HUES6 (cell line): ENCODE results near the gene GATA5.

Experiments used
- H3K27ac ChIP-seq: 2 replicates; pipeline ENCODE4 v1.7.0; 2013; ENCODE audit warnings: low read depth, mild to moderate bottlenecking, low read length, inconsistent platforms
- H3K27me3 ChIP-seq: 2 replicates; pipeline ENCODE4 v1.6.1; 2013; ENCODE audit warnings: low read length; ENCODE audit not compliant: control insufficient read depth, insufficient read depth
- H3K36me3 ChIP-seq: 2 replicates; pipeline ENCODE4 v1.6.1; 2013; ENCODE audit warnings: low read length; ENCODE audit not compliant: control insufficient read depth, insufficient read depth
- H3K4me1 ChIP-seq: 2 replicates; pipeline ENCODE4 v1.6.1; 2013; ENCODE audit warnings: low read length; ENCODE audit not compliant: control insufficient read depth, insufficient read depth
- H3K4me3 ChIP-seq: 2 replicates; pipeline ENCODE4 v1.5.1; 2013; ENCODE audit warnings: low read depth, low read length
- H3K9ac ChIP-seq: one replicate; pipeline ENCODE4 v1.6.1; 2013; ENCODE audit warnings: mild to moderate bottlenecking, low read length
- H3K9me3 ChIP-seq: 2 replicates; pipeline ENCODE4 v1.6.1; 2013; ENCODE audit warnings: low read depth, low read length; ENCODE audit not compliant: control insufficient read depth, insufficient read depth

The GATA5 gene

GRCh38 chr20:62480318-62480717 lies 4.5 kb upstream of the GATA5 start:
- H3K9ac ChIP-seq: no peak overlapping the region
- no peak overlapping the region for H3K27ac ChIP-seq
- H3K4me3 ChIP-seq: no peak overlapping the region
- H3K27me3 ChIP-seq: peaks cover 82% of the 10 kb centered on the region
- H3K36me3 ChIP-seq: no peaks in the 10 kb centered on the region
- no peaks in the 10 kb centered on the region for H3K9me3 ChIP-seq
- peaks cover 34% of the 10 kb centered on the region for H3K4me1 ChIP-seq

DNA sequence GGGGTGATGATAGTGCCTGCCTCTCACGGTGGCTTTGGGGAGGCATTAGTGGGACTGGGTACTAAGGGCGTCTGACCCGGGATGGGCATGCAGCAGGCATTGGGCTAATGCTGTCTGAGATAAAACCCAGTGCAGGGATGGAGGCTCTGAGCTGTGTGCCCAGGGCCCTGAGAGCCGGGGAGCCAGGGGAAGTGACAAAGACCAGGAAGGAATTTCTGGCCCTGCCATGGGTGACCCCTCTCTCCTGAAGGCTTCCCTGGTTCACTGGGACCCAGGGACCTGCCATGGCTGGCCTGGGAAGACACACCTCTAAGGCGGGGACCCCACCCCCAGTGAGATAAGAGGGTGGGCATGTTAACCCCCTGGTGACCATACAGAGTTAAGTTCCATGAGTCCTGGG lies 3.9 kb upstream of the GATA5 start:
- no peak overlapping the region for H3K4me3 ChIP-seq
- no peaks in the 10 kb centered on the region for H3K36me3 ChIP-seq
- H3K27ac ChIP-seq: no peak overlapping the region
- H3K27me3 ChIP-seq: peaks cover 89% of the 10 kb centered on the region
- H3K4me1 ChIP-seq: peaks cover 30% of the 10 kb centered on the region
- H3K9me3 ChIP-seq: no peaks in the 10 kb centered on the region
- H3K9ac ChIP-seq: no peak overlapping the region

DNA sequence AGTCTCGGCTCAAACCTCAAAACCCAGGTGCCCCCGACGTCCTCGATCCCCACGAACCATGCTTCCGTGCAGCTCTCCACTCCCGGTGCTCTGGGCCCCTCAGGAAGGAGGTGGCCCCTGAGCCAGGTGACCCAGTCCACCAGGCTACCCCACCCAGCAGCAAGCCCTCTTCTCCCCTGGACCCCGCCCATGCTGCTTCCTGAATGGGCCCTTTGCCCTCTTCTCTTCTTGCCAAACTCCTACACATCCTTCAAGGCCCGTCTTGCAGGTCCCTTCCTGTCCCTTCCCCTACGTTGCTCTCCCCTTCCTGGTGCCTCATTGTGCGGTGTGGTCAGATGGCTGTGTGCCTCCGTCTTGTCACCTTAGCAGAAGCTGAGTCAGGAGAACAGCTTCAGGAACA lies 3.4 kb upstream of the GATA5 start:
- H3K27me3 ChIP-seq: peaks cover 94% of the 10 kb centered on the region
- H3K9me3 ChIP-seq: no peaks in the 10 kb centered on the region
- H3K9ac ChIP-seq: no peak overlapping the region
- H3K4me3 ChIP-seq: no peak overlapping the region
- no peaks in the 10 kb centered on the region for H3K36me3 ChIP-seq
- peaks cover 35% of the 10 kb centered on the region for H3K4me1 ChIP-seq
- H3K27ac ChIP-seq: no peak overlapping the region

- Histone ChIP-seq H3K4me1 (peaks cover 29% of the 10 kb centered on the region), H3K27ac (no peak overlapping the region), H3K36me3 (no peaks in the 10 kb centered on the region), H3K9ac (no peak overlapping the region), H3K9me3 (no peaks in the 10 kb centered on the region), H3K27me3 (peaks cover 96% of the 10 kb centered on the region), H3K4me3 (peak overlapping the region; percentile 13; the same call in 1 of the 2 replicates)
These were observed 2.1 kb upstream of the GATA5 start for GRCh38 chr20:62477669-62478455.

DNA sequence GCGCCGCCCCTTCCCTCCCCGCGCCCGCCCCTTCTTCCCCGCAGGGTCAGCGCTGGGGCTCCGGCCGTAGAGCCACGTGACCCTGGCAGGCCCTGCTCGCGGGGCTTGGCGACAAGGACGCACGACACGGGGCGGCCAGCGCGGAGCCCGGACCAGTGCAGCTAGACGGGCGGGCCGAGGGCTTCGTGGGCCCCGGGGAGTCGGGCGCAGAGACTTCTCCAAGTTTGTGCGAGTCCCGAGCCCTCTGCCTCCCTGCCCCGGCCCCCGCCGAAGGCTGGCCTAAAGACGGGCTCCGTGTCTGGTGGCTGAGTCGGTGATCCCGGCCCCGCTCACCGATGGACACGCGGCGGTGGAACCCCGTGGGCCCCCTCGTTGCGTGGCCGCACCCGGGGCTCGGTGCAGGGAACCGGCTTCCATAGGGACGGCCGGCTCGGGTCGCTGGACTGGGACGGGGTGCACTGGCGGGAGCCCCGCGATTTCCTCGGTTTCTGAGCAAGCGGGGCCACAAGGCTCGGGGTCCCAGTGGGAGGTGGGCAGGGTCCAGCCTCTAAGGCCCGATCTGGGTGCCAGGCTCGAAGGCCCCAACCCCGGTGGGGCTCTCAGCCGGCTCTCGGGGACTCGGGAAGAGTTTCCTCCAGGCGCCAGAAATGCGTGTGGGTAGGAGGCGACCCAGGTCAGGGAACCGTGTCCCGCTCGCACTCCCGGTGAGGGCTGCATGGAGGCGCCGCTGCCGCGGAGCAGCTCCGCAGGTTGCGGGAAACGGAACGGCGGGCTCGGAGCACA lies 452 bp upstream of the GATA5 start:
- Histone ChIP-seq H3K27ac (no peak overlapping the region), H3K4me3 (peak overlapping the region; percentile 63), H3K4me1 (peaks cover 14% of the 10 kb centered on the region), H3K9me3 (no peaks in the 10 kb centered on the region), H3K27me3 (peaks cover 85% of the 10 kb centered on the region), H3K9ac (peak overlapping the region; percentile 50), H3K36me3 (no peaks in the 10 kb centered on the region)

GRCh38 chr20:62475027-62475771 lies 596 bp downstream of the GATA5 start:
- H3K9me3 ChIP-seq: no peaks in the 10 kb centered on the region
- no peak overlapping the region for H3K9ac ChIP-seq
- H3K4me3 ChIP-seq: peak overlapping the region; percentile 57
- H3K36me3 ChIP-seq: no peaks in the 10 kb centered on the region
- H3K27ac ChIP-seq: no peak overlapping the region
- H3K4me1 ChIP-seq: peaks cover 14% of the 10 kb centered on the region
- peaks cover 81% of the 10 kb centered on the region for H3K27me3 ChIP-seq

GRCh38 chr20:62474604-62475026 lies 1.2 kb downstream of the GATA5 start:
- Histone ChIP-seq H3K9ac (no peak overlapping the region), H3K4me3 (peak overlapping the region; percentile 57), H3K27me3 (peaks cover 81% of the 10 kb centered on the region), H3K27ac (no peak overlapping the region), H3K36me3 (no peaks in the 10 kb centered on the region), H3K9me3 (no peaks in the 10 kb centered on the region), H3K4me1 (peaks cover 13% of the 10 kb centered on the region)

- Histone ChIP-seq H3K9me3 (no peaks in the 10 kb centered on the region), H3K4me1 (peaks cover 10% of the 10 kb centered on the region), H3K27ac (no peak overlapping the region), H3K27me3 (peaks cover 79% of the 10 kb centered on the region), H3K9ac (no peak overlapping the region), H3K36me3 (no peaks in the 10 kb centered on the region), H3K4me3 (peak overlapping the region; percentile 57)
These were observed 1.8 kb downstream of the GATA5 start for GRCh38 chr20:62473717-62474603.

DNA sequence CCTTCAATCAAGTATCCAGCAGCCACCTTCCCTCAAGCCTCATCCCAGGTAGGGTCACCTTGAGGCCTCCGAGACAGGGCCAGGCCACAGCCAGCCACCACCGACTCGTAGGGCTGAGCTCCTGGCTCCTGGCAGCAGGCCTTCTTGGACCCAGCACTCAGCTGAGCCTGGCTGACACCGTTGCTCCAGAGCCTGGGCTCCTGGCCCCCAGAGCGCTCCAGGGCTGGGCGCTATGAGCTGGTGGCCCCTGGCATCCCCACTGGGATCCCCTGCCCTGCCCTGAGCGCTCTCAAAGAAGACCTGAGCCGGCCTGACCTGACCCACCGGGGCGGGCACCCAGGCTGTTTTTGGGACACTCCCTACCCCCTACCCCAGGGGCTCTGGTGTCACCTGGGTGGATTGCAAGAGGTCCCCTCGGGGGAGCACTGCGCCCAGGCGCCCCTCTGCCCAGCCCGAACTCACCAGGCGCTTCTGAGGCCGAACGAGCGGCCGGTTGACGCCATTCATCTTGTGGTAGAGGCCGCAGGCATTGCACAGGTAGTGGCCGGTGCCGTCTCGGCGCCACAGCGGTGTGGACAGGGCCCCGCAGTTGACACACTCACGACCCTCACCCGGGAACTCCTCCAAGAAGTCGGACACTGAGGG lies 2.7 kb downstream of the GATA5 start:
- Histone ChIP-seq H3K27me3 (peaks cover 70% of the 10 kb centered on the region), H3K4me1 (peaks cover 10% of the 10 kb centered on the region), H3K9ac (no peak overlapping the region), H3K36me3 (no peaks in the 10 kb centered on the region), H3K27ac (no peak overlapping the region), H3K4me3 (no peak overlapping the region), H3K9me3 (no peaks in the 10 kb centered on the region)
